Measurements from ENCODE around the gene ANKRD10. TPM values are rescaled to one million over a fixed set of nuclear protein-coding genes. Genes with fewer than 3 reads are reported as not detected.

The ANKRD10 gene
- total RNA-seq, 2 experiments from 2014 or later, result 65.1 to 91.8 TPM

GRCh38 chr13:110913322-110914080, 1.4 kb downstream of the ANKRD10 start:
- Mint-ChIP-seq H3K9me3 (ENCODE audit: low read depth) (no peaks in the 10 kb centered on the region), H3K27ac (peak overlapping the region; percentile 93), H3K4me1 (peaks cover 54% of the 10 kb centered on the region), H3K27me3 (no peaks in the 10 kb centered on the region), H3K4me3 (peak overlapping the region; percentile 92), H3K36me3 (ENCODE audit: low read depth) (peaks cover 41% of the 10 kb centered on the region)
- ATAC-seq, result no peak
- ChIA-PET POLR2A (interaction anchor here (0.8 to 1.0 kb wide), 3 partner anchors 154 to 201 kb away, joined by 3 read pairs; no protein-coding TSS in a partner anchor), CTCF (interaction anchor here (0.6 to 1.3 kb wide), 6 partner anchors 8 to 1667 kb away, joined by 3 to 7 read pairs (median 3); no protein-coding TSS in a partner anchor)
- DNase-seq, result peak; percentile 38
- intact Hi-C loops (cut with DNase I, micrococcal nuclease), result loop anchor here (1.0 to 5.0 kb wide), 3 partner anchors 239 to 1127 kb away; partner anchors contain the start of gene IRS2 (in 1 of the 2)

DNA sequence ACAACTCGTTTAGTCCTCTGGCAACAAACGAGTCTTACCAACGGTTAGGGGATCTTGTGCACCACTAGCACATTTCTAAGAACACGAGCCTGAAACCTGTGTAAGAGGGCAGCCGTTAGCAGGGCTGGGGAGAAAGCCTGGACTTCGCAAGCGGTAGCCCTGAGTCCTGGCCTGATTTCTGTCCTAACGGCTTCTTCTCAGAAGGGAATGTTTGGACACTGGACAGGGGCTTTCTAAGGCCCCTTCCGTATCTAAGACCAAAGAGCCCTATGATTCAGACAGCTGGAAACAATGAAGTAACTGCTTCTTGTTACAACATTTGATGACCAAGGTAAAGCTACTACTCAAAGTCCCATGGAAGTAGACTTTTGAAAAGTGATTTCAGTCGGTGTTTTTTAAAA, 2.2 kb downstream of the ANKRD10 start:
- no peak for ATAC-seq
- ChIA-PET CTCF (interaction anchor here (1.3 kb wide), 1 partner anchor 1668 kb away, joined by 3 read pairs; no protein-coding TSS in a partner anchor), POLR2A (no interaction called here)
- Mint-ChIP-seq H3K27me3 (no peaks in the 10 kb centered on the region), H3K27ac (peak overlapping the region; percentile 93), H3K9me3 (ENCODE audit: low read depth) (no peaks in the 10 kb centered on the region), H3K4me3 (peak overlapping the region; percentile 92), H3K4me1 (peaks cover 63% of the 10 kb centered on the region), H3K36me3 (ENCODE audit: low read depth) (peaks cover 42% of the 10 kb centered on the region)
- DNase-seq, result no peak
- intact Hi-C loops (cut with DNase I, micrococcal nuclease), result loop anchor here in 1 of 2 experiments (5.0 kb wide), 1 partner anchor 240 kb away; no protein-coding TSS in a partner anchor

- H3K9me3 Mint-ChIP-seq (ENCODE audit: low read depth), result no peaks in the 10 kb centered on the region
- intact Hi-C loops (cut with DNase I, micrococcal nuclease), result loop anchor here in 1 of 2 experiments (5.0 kb wide), 1 partner anchor 240 kb away; no protein-coding TSS in a partner anchor
- POLR2A ChIA-PET, result no interaction called here
- CTCF ChIA-PET, result no interaction called here
- H3K27ac Mint-ChIP-seq, result no peak overlapping the region
- ATAC-seq (no peak), DNase-seq (no peak)
- H3K4me1 Mint-ChIP-seq, result peaks cover 65% of the 10 kb centered on the region
- H3K27me3 Mint-ChIP-seq, result no peaks in the 10 kb centered on the region
- peaks cover 43% of the 10 kb centered on the region for H3K36me3 Mint-ChIP-seq (ENCODE audit: low read depth)
- peak overlapping the region; percentile 92 for H3K4me3 Mint-ChIP-seq
Measured at GRCh38 chr13:110911880-110912279, 3.0 kb downstream of the ANKRD10 start.

GRCh38 chr13:110910013-110910890, 4.6 kb downstream of the ANKRD10 start:
- intact Hi-C loops (cut with DNase I, micrococcal nuclease), result loop anchor here in 1 of 2 experiments (5.0 kb wide), 1 partner anchor 242 kb away; no protein-coding TSS in a partner anchor
- no peak overlapping the region for H3K27ac Mint-ChIP-seq
- ChIA-PET CTCF (no interaction called here), POLR2A (no interaction called here)
- peaks cover 70% of the 10 kb centered on the region for H3K4me1 Mint-ChIP-seq
- H3K4me3 Mint-ChIP-seq, result no peak overlapping the region
- ATAC-seq (no peak), DNase-seq (no peak)
- no peaks in the 10 kb centered on the region for H3K27me3 Mint-ChIP-seq
- peaks cover 52% of the 10 kb centered on the region for H3K36me3 Mint-ChIP-seq (ENCODE audit: low read depth)
- no peaks in the 10 kb centered on the region for H3K9me3 Mint-ChIP-seq (ENCODE audit: low read depth)

DNA sequence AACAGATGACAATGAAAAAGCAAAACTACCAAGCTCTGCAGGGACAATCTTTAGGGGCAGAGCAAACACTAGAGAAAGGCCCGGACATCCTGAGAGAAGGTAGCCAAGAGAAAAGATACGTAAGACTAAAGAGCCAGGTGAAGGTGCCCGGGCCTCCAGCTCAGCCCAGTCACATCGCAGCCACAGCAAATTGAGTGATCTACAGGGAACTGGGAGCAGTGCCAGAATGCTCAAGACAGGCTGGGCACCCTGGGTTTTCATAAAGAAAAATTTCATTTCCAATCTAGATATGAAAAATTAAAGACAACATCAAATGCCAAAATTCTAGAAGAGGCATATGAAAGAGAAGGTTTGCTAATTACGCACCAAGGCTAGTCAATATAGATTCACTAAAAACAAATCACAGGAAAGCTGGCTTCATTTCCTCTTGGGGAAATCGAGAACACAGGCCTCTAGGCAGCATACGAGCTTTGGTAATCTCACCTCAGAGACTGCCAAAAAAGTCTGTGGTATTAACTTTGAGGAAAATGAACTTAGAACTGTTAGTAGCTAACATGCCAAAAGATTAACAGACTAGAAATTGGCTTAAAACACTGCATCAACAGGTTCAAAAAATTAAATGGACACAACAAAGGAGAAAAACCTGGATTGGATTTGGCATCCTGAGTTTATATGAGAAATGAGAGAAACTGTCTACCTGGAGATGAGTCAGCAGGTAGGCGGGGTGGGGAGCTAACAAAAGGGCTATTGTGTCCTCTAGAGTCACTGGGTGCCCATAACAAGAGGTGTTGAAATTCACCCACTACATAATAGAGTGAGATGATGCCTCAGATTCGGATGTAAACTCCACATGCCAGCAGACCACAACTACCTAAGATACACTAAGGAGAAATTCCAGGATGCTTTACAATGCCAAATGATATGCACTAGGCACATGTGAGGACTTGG, 6.6 kb downstream of the ANKRD10 start:
- ChIA-PET CTCF (interaction anchor here (1.1 kb wide), 1 partner anchor 107 kb away, joined by 3 read pairs; no protein-coding TSS in a partner anchor), POLR2A (no interaction called here)
- H3K27me3 Mint-ChIP-seq, result no peaks in the 10 kb centered on the region
- peaks cover 53% of the 10 kb centered on the region for H3K36me3 Mint-ChIP-seq (ENCODE audit: low read depth)
- ATAC-seq, result peak; percentile 61
- peak; percentile 45 for DNase-seq
- H3K4me3 Mint-ChIP-seq, result no peak overlapping the region
- no peaks in the 10 kb centered on the region for H3K9me3 Mint-ChIP-seq (ENCODE audit: low read depth)
- intact Hi-C loops (cut with DNase I, micrococcal nuclease), result no loop called here
- H3K27ac Mint-ChIP-seq, result no peak overlapping the region
- H3K4me1 Mint-ChIP-seq, result peaks cover 66% of the 10 kb centered on the region

- POLR2A ChIA-PET, result no interaction called here
- Mint-ChIP-seq H3K27me3 (no peaks in the 10 kb centered on the region), H3K9me3 (ENCODE audit: low read depth) (no peaks in the 10 kb centered on the region), H3K36me3 (ENCODE audit: low read depth) (peaks cover 56% of the 10 kb centered on the region), H3K4me1 (peaks cover 57% of the 10 kb centered on the region), H3K4me3 (no peak overlapping the region), H3K27ac (no peak overlapping the region)
- intact Hi-C loops (cut with DNase I, micrococcal nuclease), result no loop called here
- CTCF ChIA-PET, result no interaction called here
- no peak for ATAC-seq
- DNase-seq, result no peak
Measured at GRCh38 chr13:110907301-110907700, 7.6 kb downstream of the ANKRD10 start.

DNA sequence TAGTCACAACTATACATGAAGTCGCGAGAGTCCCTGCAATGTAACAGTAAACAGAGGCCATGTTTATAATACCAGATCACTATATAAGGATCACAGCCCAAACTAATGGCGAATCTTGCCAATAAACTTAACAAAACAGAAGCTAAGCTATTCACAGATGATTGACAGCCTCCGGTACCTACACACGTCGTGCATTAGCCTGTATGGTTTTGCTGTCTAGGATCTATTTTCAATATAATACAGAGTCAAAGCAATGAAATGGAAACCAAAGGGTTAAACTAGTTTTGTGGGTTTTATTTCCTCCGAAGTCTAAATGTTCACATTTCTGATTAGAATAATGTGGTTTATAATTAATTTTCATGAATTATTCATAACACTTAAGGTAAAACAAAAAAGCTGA, 10.1 kb downstream of the ANKRD10 start:
- no peak for ATAC-seq
- CTCF ChIA-PET, result interaction anchor here (0.6 to 1.1 kb wide), 2 partner anchors 9 to 222 kb away, joined by 5 to 7 read pairs; no protein-coding TSS in a partner anchor
- Mint-ChIP-seq H3K9me3 (ENCODE audit: low read depth) (no peaks in the 10 kb centered on the region), H3K27me3 (no peaks in the 10 kb centered on the region), H3K4me3 (no peak overlapping the region), H3K4me1 (peaks cover 36% of the 10 kb centered on the region), H3K27ac (no peak overlapping the region), H3K36me3 (ENCODE audit: low read depth) (peaks cover 39% of the 10 kb centered on the region)
- POLR2A ChIA-PET, result interaction anchor here (0.5 kb wide), 1 partner anchor 189 kb away, joined by 3 read pairs; no protein-coding TSS in a partner anchor
- intact Hi-C loops (cut with DNase I, micrococcal nuclease), result no loop called here
- DNase-seq, result no peak

DNA sequence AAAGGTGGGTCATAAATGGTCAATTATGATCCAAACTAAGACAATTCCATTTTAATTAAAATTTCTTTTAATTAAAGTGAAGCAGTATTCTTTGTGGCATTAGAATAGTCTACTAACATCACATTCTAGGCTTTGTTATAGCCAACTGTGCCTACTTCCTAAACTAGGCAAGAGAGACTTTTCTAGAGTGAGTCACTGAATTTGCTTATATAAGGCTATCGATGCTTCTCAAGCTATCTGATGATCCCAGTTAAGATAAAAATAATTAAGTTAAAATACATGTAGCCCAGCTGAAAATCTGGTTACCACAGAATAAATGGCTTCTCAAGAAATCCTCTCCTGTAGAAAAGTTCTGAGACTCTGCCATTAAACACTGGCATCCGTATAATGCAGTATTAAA, 12.5 kb downstream of the ANKRD10 start:
- ChIA-PET POLR2A (no interaction called here), CTCF (interaction anchor here (0.6 to 2.2 kb wide), 5 partner anchors 11 to 197 kb away, joined by 3 to 4 read pairs (median 4); no protein-coding TSS in a partner anchor)
- Mint-ChIP-seq H3K27ac (no peak overlapping the region), H3K4me1 (peaks cover 14% of the 10 kb centered on the region), H3K9me3 (ENCODE audit: low read depth) (no peaks in the 10 kb centered on the region), H3K4me3 (no peak overlapping the region), H3K27me3 (no peaks in the 10 kb centered on the region), H3K36me3 (ENCODE audit: low read depth) (peaks cover 29% of the 10 kb centered on the region)
- intact Hi-C loops (cut with DNase I, micrococcal nuclease), result no loop called here
- ATAC-seq (no peak), DNase-seq (no peak)

DNA sequence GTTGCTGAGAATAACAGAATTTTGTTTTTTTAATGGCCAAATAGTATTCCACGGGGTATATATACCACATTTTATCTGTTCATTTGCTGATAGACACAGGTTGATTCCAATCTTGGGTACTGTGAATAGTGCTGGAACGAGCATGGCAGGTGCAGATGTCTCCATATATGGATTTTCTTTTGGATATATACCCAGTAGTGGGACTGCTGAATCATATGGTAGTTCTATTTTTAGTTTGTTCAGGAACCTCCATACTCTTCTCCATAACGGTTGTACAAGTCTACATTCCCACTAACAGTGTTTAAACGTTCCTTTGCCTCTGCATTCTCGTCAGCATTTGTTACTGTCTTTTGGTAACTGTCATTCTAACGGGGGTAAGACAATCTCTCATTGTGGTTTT, 17.3 kb downstream of the ANKRD10 start:
- Mint-ChIP-seq H3K36me3 (ENCODE audit: low read depth) (peaks cover 21% of the 10 kb centered on the region), H3K27ac (no peak overlapping the region), H3K4me3 (no peak overlapping the region), H3K9me3 (ENCODE audit: low read depth) (no peaks in the 10 kb centered on the region), H3K27me3 (no peaks in the 10 kb centered on the region), H3K4me1 (no peaks in the 10 kb centered on the region)
- no peak for ATAC-seq
- ChIA-PET CTCF (no interaction called here), POLR2A (no interaction called here)
- DNase-seq, result no peak
- intact Hi-C loops (cut with DNase I, micrococcal nuclease), result no loop called here

GRCh38 chr13:110897014-110897413, 17.9 kb downstream of the ANKRD10 start:
- DNase-seq, result no peak
- no peak for ATAC-seq

More at GRCh38 chr13:110897014-110897413, 17.9 kb downstream of the ANKRD10 start:
- Mint-ChIP-seq H3K27ac (no peak overlapping the region), H3K9me3 (ENCODE audit: low read depth) (no peaks in the 10 kb centered on the region), H3K36me3 (ENCODE audit: low read depth) (peaks cover 23% of the 10 kb centered on the region), H3K4me1 (no peaks in the 10 kb centered on the region), H3K4me3 (no peak overlapping the region), H3K27me3 (no peaks in the 10 kb centered on the region)
- POLR2A ChIA-PET, result no interaction called here
- intact Hi-C loops (cut with DNase I, micrococcal nuclease), result no loop called here
- CTCF ChIA-PET, result no interaction called here

All from activated CD4-positive, alpha-beta T cell treated with anti-CD3 and anti-CD28 coated beads for 36 hours (primary cell).